Endothelial cell (in vitro differentiated cells): ENCODE results near the gene PRSS48. TPM values are rescaled to one million over a fixed set of nuclear protein-coding genes. Genes with fewer than 3 reads are reported as not detected.

ENCODE experiments used
- DNase-seq: peaks from one replicate; pipeline ENCODE4 v3.0.0; 2021; ENCODE audit warnings: low spot score
- H3K27ac Mint-ChIP-seq: one replicate; pipeline ENCODE4 v1.8.0; 2021; ENCODE audit warnings: mixed read lengths, inconsistent platforms; ENCODE audit not compliant: unreplicated experiment
- H3K27me3 Mint-ChIP-seq: one replicate; pipeline ENCODE4 v1.8.0; 2021; ENCODE audit warnings: mild to moderate bottlenecking, moderate library complexity, mixed read lengths, inconsistent platforms; ENCODE audit not compliant: unreplicated experiment
- H3K36me3 Mint-ChIP-seq: one replicate; pipeline ENCODE4 v1.8.0; 2021; ENCODE audit warnings: mild to moderate bottlenecking, low read depth, mixed read lengths, inconsistent platforms; ENCODE audit not compliant: unreplicated experiment
- H3K4me1 Mint-ChIP-seq: one replicate; pipeline ENCODE4 v1.8.0; 2021; ENCODE audit warnings: mild to moderate bottlenecking, mixed read lengths, inconsistent platforms; ENCODE audit not compliant: unreplicated experiment
- H3K4me3 Mint-ChIP-seq: one replicate; pipeline ENCODE4 v1.8.0; 2021; ENCODE audit warnings: mild to moderate bottlenecking, mixed read lengths, inconsistent platforms; ENCODE audit not compliant: unreplicated experiment
- H3K9me3 Mint-ChIP-seq: one replicate; pipeline ENCODE4 v1.8.0; 2021; ENCODE audit warnings: mixed read lengths, inconsistent platforms; ENCODE audit not compliant: unreplicated experiment
- CTCF ChIP-seq: fragments of 200-600 bp; sonication (generic); IDR thresholded peaks from one replicate; pipeline ENCODE4 v1.5.0; 2021; ENCODE audit warnings: antibody characterized with exemption; ENCODE audit not compliant: unreplicated experiment
- long read RNA-seq: library from polyadenylated mRNA; unstranded; transcript quantifications from one replicate; pipeline ENCODE4 v2.0.0, GENCODE V29; 2020; ENCODE audit not compliant: unreplicated experiment
- total RNA-seq: library from RNA; stranded (reverse); fragmentation: NEBNext Ultra II Directional; extraction: Animal tissue kit (Norgen Biotek cat#: 25700); gene quantifications from one replicate; pipeline ENCODE4 v1.2.1, GENCODE V29; 2021; ENCODE audit not compliant: unreplicated experiment

The PRSS48 gene
- not detected for total RNA-seq
- long read RNA-seq = 0 reads

- H3K27ac Mint-ChIP-seq = peak within 1 kb of the TSS; percentile 13
- DNase-seq = peak; percentile 88
- TF ChIP-seq CTCF = peak; percentile 74
- H3K9me3 Mint-ChIP-seq = no peaks in the 10 kb centered on the region
- no peak within 1 kb of the TSS for H3K4me3 Mint-ChIP-seq
- no peaks in the 10 kb centered on the region for H3K27me3 Mint-ChIP-seq
- H3K36me3 Mint-ChIP-seq = peaks cover 4% of the 10 kb centered on the region
- H3K4me1 Mint-ChIP-seq = peaks cover 20% of the 10 kb centered on the region
Observed at GRCh38 chr4:151276787-151277562, at the start of gene PRSS48. Gene PRSS48 (plus strand): TSS chr4:151277161. CDS start chr4:151277173, 12 bp downstream.

- no peak for DNase-seq
- peak overlapping the region; percentile 68 for H3K27ac Mint-ChIP-seq
- peaks cover 26% of the 10 kb centered on the region for H3K4me1 Mint-ChIP-seq
- H3K4me3 Mint-ChIP-seq = no peak overlapping the region
- H3K36me3 Mint-ChIP-seq = peaks cover 10% of the 10 kb centered on the region
- H3K27me3 Mint-ChIP-seq = peaks cover 3% of the 10 kb centered on the region
- TF ChIP-seq CTCF = no peak
- no peaks in the 10 kb centered on the region for H3K9me3 Mint-ChIP-seq
Observed at GRCh38 chr4:151227172-151227571, 49.8 kb upstream of the PRSS48 start.

DNA sequence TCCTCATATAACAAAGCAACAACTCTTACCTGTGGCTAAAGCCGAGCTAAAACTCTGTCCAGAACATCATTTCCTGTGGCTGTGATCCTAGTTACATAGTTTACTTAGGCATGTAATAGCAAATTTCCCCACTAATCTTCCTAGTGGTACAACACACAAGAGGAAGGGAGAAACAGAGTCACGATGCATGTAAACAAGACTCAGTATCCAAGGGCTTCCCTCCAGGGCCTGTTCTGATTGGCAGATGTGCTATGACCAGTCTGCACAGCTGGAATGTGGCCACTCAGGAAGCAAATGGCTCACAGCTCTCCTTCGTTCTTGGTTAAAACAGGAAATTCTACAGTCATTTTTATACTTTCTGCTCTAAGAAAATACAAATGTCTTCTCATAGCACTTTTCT is 49.2 kb upstream of the PRSS48 start:
- no peak for DNase-seq

GRCh38 chr4:151228189-151229119 is 48.5 kb upstream of the PRSS48 start:
- no peak for TF ChIP-seq CTCF
- no peak overlapping the region for H3K4me3 Mint-ChIP-seq
- no peak overlapping the region for H3K27ac Mint-ChIP-seq
- peaks cover 8% of the 10 kb centered on the region for H3K36me3 Mint-ChIP-seq
- H3K4me1 Mint-ChIP-seq = peaks cover 27% of the 10 kb centered on the region
- DNase-seq = no peak
- peaks cover 3% of the 10 kb centered on the region for H3K27me3 Mint-ChIP-seq
- no peaks in the 10 kb centered on the region for H3K9me3 Mint-ChIP-seq

More for the DNA sequence above, 49.2 kb upstream of the PRSS48 start:
- TF ChIP-seq CTCF = no peak
- no peaks in the 10 kb centered on the region for H3K9me3 Mint-ChIP-seq
- H3K36me3 Mint-ChIP-seq = peaks cover 13% of the 10 kb centered on the region
- H3K4me3 Mint-ChIP-seq = no peak overlapping the region
- peaks cover 30% of the 10 kb centered on the region for H3K4me1 Mint-ChIP-seq
- H3K27me3 Mint-ChIP-seq = peaks cover 3% of the 10 kb centered on the region
- peak overlapping the region; percentile 68 for H3K27ac Mint-ChIP-seq
